GM12864 (cell line): ENCODE measurements around the gene BDP1.
"Not testable (repeated sequence)": the region's sequence is repeated elsewhere in the genome, so short reads cannot be mapped to it uniquely, and the experiment has no call there.

ENCODE experiments used
- DNase-seq: peaks from one replicate; pipeline ENCODE4 v3.0.0-alpha.2; 2011; ENCODE audit warnings: low read depth
- H3K4me3 ChIP-seq: 2 replicates; pipeline ENCODE4 v1.5.1; 2011; ENCODE audit warnings: mild to moderate bottlenecking, low read depth, low read length, control low read depth
- CTCF ChIP-seq: IDR thresholded peaks from 2 replicates; pipeline ENCODE4 v1.5.1; 2011; ENCODE audit warnings: low read depth, mild to moderate bottlenecking, moderate library complexity, low read length, control low read depth, inconsistent platforms; ENCODE audit errors: missing control alignments

Gene BDP1

GRCh38 chr5:71471193-71471592 is 15.7 kb downstream of the BDP1 start:
- H3K4me3 ChIP-seq: no peak overlapping the region
- TF ChIP-seq CTCF: no peak
- no peak for DNase-seq

- DNase-seq: no peak
- H3K4me3 ChIP-seq: no peak overlapping the region
- peak; percentile 75 for TF ChIP-seq CTCF
Measured at GRCh38 chr5:71475788-71476384, 20.4 kb downstream of the BDP1 start.

GRCh38 chr5:71481441-71481840 is 26.0 kb downstream of the BDP1 start:
- no peak for DNase-seq
- H3K4me3 ChIP-seq: no peak overlapping the region
- no peak for TF ChIP-seq CTCF

- TF ChIP-seq CTCF: no peak
- no peak for DNase-seq
- no peak overlapping the region for H3K4me3 ChIP-seq
Measured at GRCh38 chr5:71482132-71482531, 26.7 kb downstream of the BDP1 start.

GRCh38 chr5:71483355-71483754 is 27.9 kb downstream of the BDP1 start:
- TF ChIP-seq CTCF: no peak
- H3K4me3 ChIP-seq: no peak overlapping the region
- no peak for DNase-seq

- DNase-seq: no peak
- no peak overlapping the region for H3K4me3 ChIP-seq
Measured at GRCh38 chr5:71492817-71493615, 37.6 kb downstream of the BDP1 start.

GRCh38 chr5:71494202-71494601 is 38.8 kb downstream of the BDP1 start:
- H3K4me3 ChIP-seq, DNase-seq: not testable (repeated sequence)

More at GRCh38 chr5:71492817-71493615, 37.6 kb downstream of the BDP1 start:
- TF ChIP-seq CTCF: no peak

- not testable (repeated sequence) for DNase-seq, H3K4me3 ChIP-seq
Measured at GRCh38 chr5:71498756-71499155, 43.3 kb downstream of the BDP1 start.
